Kidney capillary endothelial cell (primary cell): ENCODE measurements around the gene SYTL3.
"Not testable (repeated sequence)": the region's sequence is repeated elsewhere in the genome, so short reads cannot be mapped to it uniquely, and the experiment has no call there.

Experiments used
- DNase-seq: peaks from one replicate; pipeline ENCODE4 v3.0.0-alpha.2; 2018; ENCODE audit warnings: low spot score

The SYTL3 gene

DNA sequence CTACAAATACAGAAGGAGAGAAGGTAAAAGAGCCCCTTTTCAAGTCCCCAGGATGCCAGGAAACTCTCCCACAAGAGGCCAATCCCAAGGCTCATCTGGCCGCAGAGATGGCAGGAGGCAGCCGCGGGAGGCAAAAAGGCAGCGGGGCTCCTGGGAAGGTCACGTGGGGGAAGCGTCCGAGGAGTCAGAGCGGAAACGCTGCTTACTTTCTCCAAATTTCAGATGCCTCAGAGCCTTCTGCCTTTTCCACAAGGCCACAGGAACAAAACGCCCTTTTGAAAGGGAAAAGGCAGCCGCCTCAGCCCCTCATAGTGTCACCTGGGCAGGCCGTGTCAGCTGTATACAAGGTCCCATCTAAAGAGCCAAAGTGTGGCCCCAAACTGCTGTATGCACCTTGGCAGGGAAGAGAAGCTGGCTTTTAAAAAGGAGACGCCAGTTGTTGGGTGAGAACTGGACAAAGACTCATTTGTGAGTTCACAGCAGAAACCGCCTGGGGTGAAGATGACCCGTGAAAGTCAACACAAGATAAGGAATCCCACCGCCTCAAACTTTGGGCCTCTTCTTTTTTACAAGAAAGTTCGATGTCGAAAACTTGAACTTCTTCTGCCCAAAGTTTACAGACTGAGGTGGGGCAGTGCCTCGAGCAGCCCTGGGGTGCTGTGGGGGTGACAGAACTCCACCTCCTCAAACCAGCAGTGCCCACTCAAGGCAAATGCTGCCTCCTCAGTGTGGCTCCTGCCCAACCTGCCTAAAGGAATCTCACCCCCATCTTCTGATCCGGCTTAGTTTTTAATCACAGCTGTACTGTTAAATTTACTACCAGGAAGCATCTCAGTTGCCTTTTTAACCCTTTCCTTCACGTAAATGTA is 124.0 kb downstream of the SYTL3 start:
- DNase-seq: no peak

DNA sequence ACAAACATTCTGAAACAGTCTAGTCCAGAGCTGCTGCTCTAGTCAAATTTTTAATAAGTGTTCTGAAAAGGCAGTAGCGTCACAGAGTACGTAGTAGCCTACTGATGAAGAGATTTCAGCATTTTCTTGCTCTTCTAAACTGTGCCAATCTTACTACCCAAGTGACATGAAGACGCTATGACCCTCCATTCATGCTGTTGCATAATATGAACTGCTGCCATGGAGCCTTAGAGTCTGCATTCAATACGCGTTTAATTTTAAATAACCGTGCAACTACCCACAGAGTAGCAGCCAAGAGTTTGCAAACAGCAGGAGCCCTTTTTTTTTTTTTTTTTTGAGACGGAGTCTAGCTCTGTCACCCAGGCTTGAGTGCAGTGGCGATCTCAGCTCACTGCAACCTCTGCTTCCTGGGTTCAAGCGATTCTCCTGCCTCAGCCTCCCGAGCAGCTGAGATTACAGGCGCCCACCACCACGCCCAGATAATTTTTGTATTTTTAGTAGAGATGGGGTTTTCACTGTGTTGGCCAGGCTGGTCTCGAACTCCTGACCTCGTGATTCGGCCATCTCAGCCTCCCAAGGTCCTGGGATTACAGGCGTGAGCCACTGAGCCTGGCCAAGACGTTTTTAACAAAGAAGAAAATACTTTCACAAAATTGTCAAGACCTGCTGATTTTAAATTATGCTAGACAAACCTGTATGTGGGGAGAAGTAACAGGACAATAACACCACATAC is 125.0 kb downstream of the SYTL3 start:
- DNase-seq: no peak

DNA sequence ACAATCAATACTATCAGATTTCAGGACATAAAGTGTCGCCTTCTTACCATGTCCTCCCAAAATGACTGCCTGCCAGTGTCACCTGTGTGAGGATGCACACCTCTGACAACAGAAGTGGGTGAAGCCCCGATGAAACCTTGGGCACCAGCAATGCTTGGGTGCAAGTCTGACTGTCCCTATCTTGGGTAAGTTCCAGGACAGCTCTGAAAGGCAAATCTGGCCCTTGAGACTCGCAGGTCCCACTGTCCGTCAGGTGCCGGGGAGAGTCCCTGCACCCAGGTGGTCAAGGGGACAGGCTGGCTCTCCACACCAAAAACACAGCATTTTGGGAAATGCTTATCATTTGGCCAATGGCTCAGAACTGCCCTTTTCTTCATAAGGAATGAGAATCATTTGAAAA is 126.0 kb downstream of the SYTL3 start:
- DNase-seq: no peak

DNA sequence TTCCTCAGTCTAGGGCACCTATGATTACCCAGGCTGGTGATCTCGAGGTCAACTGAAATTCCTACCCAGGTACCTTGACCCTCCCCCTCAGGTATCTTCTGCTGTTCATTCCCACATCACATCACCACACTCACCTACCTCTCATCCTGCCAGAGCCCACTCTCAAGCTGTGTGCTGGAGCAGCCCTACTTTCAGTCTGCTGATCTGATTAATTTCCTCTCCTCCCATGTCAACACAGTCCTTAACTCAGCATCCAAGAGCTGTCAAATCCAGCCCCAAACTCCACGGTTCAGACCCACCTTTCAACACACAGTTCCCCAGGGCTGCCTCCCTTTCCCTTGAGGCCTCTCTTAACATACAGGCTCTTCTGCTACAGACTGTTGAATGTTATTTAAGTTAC is 126.9 kb downstream of the SYTL3 start:
- no peak for DNase-seq

DNA sequence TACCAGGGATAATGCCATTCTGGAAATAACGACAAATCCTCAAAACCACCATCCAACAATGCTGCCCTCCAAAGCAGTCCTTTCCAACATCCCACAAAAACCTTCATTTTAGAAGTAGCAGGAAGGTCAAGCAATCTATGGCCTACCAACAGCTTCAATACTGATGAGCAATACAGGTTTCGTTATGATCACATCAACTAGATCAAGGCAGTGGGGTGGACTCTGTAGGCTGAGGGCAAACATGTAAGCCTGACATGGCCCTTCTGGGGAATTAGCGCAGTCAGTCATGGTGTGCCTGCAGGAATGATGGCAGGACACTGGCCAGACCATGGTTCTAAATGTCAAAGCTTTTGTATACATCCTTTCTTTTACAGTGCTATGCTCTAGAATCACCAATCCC is 127.7 kb downstream of the SYTL3 start:
- no peak for DNase-seq

DNA sequence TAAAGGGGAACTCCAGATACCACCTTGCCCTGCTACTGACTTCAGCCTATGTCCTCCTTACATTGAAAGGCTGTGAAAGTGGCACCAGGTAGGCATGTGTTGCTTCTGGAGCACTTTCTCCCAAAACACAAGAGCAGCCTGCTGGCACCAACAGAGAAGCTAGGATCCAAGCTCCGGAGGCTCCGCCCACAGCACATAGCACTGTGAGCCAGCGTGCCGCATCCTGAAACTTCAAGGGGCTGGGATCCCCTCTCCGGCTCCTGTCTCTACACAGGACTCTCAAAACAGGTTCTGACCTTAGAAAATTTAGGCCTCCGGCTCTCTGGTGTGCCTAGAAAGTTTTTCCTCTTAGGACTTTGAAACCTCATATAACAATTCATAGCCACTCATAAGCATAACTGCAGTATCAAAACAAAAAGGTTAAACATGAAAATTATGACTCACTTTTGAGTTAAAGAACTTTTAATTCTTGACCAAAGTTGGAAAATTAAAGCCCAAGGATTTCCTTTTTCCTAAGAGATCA is 128.2 kb downstream of the SYTL3 start:
- DNase-seq: no peak

DNA sequence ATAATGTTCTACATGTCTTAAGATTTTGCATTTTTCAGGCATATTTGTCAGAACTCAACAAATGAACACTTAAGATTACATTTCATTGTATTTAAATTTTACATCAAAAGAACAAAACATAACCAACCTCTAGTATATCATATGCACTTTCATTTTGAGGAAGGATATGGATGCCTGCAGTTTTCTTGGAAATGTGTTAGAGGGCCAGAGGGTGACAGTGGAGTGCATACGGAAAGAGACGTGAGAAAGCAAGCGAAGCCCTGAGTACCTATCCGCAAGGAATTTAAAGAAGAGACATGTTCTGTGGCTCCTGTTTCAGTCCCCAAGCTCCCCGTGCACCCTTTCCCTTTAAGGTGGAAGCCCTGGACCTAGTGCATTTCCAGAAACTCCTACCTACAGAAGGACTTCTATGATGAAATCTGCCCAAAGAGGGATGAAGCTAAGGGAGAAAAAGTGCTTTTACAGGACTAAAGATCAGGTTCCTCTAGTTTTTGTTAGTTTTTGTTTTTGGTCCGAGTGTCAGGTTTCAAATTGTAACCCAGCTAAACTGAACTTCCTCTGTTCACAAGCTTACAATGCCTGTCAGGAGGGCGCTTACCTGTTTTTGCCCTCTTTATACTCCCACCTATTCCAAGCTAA is 130.5 kb downstream of the SYTL3 start:
- DNase-seq: no peak

DNA sequence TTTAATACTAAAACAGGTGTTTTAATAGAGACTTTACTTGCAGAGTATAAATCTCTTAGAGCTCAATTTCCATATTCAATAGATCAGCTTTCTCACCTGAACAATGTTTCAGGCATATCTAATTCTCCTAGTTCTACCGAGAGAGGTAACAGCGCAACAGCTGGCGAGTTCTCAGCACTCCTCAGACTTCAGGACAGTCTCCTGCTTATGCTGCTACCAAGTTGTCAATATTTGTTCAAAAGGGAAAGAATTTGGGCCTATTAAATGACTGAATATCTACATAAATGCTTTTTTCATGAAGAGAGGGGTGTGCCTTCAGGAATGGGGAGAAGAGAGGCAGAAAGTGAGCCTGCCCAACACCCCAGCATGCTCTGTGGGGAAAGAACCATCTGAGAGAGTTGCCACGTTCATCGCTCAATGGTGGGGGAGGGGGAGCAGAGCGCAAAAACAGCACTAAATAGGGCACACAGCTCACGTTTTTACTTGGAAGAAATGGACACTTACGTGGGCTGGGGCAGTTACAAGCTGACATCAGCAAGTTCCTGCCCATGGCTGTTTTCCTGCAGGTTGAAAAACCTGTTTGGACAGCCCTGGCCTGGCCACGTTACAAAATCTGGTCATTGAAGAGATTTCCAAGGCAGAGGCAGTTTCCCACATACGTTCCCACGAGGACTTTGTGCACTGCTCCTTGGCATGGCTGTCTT is 131.3 kb downstream of the SYTL3 start:
- no peak for DNase-seq

DNA sequence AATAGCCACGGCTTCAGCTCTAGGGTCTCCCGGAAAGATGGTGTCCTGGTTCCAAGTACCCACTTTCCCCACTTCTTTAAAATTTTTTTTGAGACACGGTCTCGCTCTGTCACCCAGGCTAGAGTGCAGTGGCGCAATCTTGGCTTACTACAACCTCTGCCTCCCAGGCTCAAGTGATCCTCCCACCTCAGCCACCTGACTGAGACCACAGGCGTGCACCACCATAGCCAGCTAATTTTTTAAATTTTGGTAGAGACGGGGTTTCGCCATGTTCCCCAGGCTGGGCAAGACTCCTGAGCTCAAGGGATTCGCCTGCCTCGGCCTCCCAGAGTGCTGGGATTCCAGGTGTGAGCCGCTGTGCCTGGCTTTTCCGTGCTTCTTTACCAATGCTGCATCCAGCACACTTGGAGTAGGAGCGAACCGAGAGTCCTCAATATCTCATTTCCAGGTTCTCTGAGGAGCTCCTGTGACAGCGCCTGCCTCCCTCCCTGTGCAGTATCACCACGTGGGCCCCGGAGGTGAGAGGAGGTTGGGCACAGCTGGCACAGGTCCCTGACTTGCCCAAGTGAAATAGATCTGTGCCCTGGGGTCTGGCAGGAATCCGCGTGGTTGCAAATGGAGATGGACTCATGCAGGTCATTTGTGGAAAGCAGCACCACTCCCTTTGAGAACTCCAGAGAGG is 132.0 kb downstream of the SYTL3 start:
- no peak for DNase-seq

DNA sequence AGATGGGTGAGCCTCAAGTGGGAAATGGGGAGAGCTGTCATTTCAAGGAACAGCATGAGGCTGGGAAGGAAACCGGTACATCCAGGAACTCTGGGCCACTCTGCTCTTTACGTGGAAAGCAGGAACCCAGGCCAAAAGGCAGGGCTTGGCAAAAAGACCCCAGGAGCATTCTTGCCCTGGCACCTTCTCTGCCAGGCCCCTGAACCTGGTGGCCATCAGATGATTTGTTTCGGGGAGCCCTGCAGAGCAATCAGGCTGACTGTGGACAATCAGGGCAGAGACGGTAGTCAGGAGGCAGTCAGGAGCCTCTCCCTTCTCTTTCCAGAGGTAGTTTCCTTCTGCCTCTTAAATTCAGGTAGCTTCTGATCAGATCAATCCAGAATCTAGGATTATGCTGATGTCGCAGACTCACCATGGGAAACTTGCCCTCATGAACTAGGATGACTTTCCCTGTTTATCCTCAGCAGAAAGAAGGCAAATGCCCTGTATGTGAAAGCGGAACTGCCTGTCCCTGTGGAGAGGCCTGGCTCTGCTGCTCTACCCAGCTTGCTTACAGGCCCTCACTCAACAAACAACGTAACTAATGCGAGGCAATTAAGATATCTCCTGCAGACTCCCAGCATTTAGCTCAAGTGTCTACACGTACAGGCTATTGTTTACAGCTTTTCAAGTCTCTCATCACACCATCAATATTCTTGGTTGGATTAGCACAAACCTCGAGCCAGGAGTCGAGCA is 132.7 kb downstream of the SYTL3 start:
- no peak for DNase-seq

DNA sequence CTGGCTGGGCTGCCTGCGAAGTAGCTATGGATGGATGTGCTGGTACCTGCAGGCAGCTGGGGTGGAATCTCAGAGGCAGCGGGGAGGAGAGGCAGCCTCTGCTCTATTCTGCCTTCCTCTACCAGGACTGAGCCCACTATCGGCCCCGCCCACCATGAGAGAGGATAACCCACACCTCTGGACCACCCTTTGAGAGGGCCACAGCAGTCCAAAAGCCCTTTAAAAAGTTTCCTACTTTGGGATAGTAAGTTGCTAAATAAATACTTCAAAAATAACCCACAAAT is 133.3 kb downstream of the SYTL3 start:
- DNase-seq: no peak

DNA sequence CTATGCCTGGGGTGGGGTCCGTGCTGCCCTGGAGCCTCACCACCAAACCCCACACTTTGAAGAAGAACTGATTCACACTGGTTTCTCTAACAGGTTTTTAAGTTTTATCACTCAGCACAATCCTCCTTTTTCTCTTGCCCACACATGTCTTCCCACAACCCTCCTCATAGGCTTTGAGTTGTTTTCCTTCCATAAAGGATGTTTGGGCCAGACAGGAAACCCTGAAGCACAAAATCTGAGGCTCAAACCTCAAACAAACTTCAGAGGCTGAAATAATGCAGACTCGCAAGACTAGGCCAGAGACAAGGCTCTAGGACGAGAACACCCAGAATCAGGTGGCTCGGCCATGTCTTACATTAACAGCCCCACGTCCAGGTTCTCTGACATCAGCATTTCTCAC is 134.0 kb downstream of the SYTL3 start:
- no peak for DNase-seq

DNA sequence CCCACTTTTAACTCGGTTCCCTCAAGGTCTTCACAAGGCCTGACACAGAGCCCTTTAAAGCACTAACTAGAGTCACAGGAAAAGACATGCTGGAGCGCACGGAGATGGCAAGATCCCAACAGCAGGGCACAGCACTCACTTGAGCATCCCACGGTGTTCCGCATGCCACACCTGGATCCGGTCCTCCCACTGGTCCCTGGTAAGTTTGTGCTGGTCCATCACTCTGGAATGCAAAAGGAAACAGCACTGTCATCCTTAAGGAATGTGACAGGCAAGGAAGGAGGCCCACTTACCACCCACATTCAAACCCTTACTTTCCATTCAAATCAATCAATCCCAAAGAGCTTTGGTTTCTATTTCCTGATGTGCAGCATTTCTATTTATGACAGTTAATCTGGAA is 134.7 kb downstream of the SYTL3 start:
- DNase-seq: peak; percentile 39

DNA sequence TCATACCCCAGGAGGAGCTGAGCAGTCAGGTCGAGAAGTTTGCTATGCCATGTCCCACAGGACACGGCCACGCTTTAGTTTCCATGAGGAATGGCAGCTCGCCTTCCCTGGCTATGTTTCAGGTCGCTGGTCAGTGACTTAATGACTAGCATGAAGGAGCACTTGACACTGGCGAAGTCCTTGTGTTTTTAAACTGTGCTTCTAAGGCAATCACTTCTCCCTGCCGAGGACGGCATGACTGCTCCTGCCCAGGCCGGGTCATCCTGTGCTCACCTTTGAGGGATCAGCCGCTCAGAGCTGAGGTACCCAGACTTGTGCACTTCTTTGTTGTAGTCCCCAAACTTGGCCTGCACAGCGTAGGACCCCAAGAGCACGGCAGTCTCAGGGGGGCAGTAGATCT is 135.2 kb downstream of the SYTL3 start:
- DNase-seq: no peak

DNA sequence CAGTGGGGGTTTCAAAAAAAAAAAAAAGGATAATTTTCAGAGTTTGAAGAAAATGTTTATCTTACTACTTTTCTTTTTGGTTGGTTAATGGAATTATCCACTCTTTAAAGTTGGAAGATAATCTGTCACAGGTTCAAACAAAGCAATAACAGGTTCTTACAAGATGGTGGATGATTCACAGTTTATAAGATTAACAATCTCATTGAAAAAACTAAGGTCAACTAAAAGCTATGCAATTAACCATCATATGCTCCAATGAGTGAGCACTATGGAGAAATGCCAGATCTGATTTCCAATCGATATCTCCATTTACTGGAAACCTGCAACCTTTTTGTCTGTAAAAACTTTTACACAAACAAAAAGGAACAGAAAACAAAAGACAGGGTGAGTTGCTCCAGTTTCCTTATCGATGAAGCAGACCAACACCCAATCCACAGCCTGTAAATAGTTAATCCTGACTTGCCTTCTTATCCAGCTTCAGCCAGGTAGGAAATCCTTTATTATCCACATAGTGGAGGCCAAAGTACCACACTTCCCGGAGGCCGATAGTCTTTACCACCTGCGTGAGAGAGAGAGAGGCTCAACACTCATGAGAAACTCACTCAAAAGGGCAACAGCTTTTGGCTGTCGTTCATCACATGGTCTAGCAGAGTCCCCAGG is 136.9 kb downstream of the SYTL3 start:
- no peak for DNase-seq

DNA sequence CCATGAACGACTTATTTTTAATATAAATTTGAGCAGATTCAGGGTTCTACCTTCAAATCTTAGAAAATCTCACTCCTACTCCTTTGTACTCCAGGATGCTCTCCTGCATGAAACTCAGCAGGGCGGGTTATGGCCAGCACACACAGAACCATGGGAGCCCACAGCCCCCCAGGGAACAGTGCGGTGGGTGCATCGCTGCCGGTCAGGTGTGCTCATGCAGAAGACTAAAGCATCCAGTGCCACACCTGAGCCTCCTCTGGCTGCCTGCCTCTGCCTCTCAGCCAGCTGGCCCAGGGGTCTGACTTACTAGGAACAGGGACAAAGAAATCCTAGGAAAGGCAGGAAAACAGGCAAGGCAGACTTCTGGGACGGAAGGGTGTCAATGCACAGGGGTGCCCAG is 137.5 kb downstream of the SYTL3 start:
- no peak for DNase-seq

DNA sequence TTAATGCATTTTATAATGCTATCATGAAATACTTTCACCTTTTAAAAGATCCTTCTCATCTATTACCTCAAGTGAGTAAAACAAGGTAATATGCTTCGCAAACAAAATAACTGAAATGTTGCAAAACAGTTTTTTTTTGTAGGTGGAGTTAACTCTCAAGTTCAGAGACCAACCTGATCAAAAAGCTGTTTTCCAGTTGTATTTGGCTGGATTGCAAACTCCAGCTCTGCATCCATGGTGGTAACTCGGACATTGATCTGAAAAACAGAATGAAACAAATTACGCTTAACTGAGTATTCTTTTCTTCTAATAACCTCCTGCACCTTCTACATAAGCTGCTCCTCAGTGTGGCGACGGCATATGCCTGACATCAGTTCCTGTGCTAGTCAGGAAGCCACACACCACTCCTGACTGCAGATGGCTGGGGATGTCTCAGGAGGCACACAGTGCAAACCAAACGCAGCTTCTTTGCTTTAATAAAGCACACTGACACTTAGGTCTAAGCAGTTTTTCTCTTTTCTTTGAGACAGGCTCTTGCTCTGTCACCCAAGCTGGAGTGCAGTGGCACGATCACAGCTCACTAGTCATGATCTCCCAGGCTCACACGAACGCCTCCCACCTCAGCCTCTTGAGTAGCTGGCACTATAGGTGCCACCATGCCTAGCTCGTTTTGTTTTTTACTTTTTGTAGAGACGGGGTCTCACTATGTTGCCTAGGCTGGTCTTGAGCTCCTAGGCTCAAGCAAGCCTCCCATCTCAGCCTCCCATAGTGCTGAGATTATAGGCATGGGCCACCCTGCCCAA is 139.5 kb downstream of the SYTL3 start:
- DNase-seq: no peak

DNA sequence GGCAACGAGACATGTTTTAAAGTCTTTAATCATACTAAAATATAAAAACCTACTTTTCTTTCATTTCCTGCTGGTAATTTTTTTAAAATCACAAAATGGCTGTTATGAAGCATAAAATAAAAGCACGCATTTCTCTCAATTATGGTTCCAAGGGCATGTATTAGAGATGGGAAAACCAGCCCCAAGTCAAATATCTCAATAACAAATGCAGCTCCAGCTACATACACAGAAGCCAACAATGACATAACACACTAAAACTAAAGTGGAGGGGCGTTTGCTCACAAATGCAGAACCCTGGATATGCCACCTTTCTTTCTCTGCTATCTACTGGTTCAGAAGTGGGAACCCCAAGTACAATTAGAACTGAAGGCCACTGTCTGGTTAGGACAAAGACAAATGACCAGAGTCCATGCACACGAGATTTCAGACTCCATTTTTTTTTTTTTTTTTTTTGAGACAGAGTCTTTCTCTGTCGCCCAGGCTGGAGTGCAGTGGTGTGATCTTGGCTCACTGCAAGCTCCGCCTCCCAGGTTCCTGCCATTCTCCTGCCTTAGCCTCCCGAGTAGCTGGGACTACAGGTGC is 141.5 kb downstream of the SYTL3 start:
- no peak for DNase-seq

DNA sequence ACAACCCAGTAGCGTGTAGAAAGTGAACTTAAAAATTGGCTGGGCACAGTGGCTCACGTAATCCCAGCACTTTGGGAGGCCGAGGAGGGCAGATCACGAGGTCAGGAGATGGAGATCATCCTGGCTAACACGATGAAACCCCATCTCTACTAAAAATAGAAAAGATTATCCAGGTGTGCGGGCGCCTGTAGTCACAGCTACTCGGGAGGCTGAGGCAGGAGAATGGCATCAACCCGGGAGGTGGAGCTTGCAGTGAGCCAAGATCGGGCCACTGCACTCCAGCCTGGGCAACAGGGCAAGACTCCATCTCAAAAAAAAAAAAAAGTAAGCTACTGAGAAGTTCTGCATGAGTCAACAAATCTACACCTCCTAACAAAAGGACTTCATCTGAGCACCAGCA is 142.7 kb downstream of the SYTL3 start:
- DNase-seq: not testable (repeated sequence)
